Activated naive CD4-positive, alpha-beta T cell treated with Interleukin-2 at 50 U/mL for 16 hours (primary cell): ENCODE measurements around the gene TTLL5.

Experiments used
- DNase-seq: peaks from one replicate; pipeline ENCODE4 v3.0.0-alpha.2; 2020

The TTLL5 gene

GRCh38 chr14:75702616-75703261, 41.7 kb downstream of the TTLL5 start:
- no peak for DNase-seq

GRCh38 chr14:75703467-75703866, 42.4 kb downstream of the TTLL5 start:
- DNase-seq: no peak

GRCh38 chr14:75705014-75705413, 44.0 kb downstream of the TTLL5 start:
- DNase-seq: no peak

GRCh38 chr14:75709207-75709812, 48.3 kb downstream of the TTLL5 start:
- DNase-seq: peak; percentile 58

- DNase-seq: peak; percentile 3
Measured at GRCh38 chr14:75711105-75711795, 50.2 kb downstream of the TTLL5 start.

- DNase-seq: no peak
Measured at GRCh38 chr14:75711796-75712211, 50.8 kb downstream of the TTLL5 start.

GRCh38 chr14:75714991-75715390, 53.9 kb downstream of the TTLL5 start:
- DNase-seq: no peak

GRCh38 chr14:75715926-75716780, 55.1 kb downstream of the TTLL5 start:
- no peak for DNase-seq

GRCh38 chr14:75717729-75718128, 56.7 kb downstream of the TTLL5 start:
- no peak for DNase-seq

- DNase-seq: no peak
Measured at GRCh38 chr14:75718199-75718598, 57.2 kb downstream of the TTLL5 start.

GRCh38 chr14:75720116-75720515, 59.1 kb downstream of the TTLL5 start:
- DNase-seq: no peak

GRCh38 chr14:75720842-75721498, 59.9 kb downstream of the TTLL5 start:
- DNase-seq: no peak

- no peak for DNase-seq
Measured at GRCh38 chr14:75723716-75724115, 62.7 kb downstream of the TTLL5 start.

- DNase-seq: no peak
Measured at GRCh38 chr14:75724414-75725204, 63.6 kb downstream of the TTLL5 start.

GRCh38 chr14:75725481-75725880, 64.4 kb downstream of the TTLL5 start:
- no peak for DNase-seq

- DNase-seq: no peak
Measured at GRCh38 chr14:75726321-75726720, 65.3 kb downstream of the TTLL5 start.

GRCh38 chr14:75727124-75727523, 66.1 kb downstream of the TTLL5 start:
- no peak for DNase-seq

GRCh38 chr14:75732888-75733287, 71.8 kb downstream of the TTLL5 start:
- DNase-seq: no peak

GRCh38 chr14:75734854-75735253, 73.8 kb downstream of the TTLL5 start:
- DNase-seq: no peak

GRCh38 chr14:75736845-75737485, 75.9 kb downstream of the TTLL5 start:
- DNase-seq: no peak

GRCh38 chr14:75738192-75738591, 77.1 kb downstream of the TTLL5 start:
- no peak for DNase-seq
